ENCODE measurements around the gene NOM1.

Gene NOM1

DNA sequence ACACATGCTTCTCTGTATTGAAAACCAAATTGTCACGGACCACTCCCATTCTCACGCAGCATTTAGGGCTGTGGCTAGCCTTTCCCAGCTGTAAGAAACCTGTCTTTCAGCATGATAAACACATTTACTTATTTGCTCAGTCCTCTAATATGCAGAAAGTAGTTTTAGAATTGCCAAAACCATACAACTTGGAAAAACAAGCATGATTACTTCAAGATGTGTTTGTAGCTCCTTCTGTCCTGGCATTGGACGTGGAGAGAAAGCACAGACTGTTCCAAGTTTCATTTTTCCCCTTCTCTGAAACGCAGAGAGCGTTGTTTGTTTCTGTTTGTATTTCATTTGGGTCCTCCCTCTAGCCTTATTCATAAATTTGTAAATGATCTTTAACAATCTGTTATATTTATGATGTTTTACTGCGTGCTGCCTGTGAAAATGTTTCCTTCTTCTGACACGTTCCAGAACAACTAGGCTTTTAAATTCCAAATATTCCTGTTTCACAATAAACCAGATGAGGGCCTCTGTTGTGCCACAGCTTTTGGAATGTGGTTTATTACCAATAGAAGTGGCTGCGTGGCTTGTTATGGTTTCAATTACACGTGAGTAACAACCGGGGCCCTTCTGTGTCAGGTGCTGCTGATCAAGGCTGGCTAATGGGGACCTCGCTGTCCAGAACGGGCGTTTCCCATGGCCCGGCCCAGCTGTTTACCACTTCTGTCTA lies 34.8 kb downstream of the NOM1 start:
- DNase-seq (ENCODE audit: low spot score) = no peak
- FAIRE-seq = no peak

DNA sequence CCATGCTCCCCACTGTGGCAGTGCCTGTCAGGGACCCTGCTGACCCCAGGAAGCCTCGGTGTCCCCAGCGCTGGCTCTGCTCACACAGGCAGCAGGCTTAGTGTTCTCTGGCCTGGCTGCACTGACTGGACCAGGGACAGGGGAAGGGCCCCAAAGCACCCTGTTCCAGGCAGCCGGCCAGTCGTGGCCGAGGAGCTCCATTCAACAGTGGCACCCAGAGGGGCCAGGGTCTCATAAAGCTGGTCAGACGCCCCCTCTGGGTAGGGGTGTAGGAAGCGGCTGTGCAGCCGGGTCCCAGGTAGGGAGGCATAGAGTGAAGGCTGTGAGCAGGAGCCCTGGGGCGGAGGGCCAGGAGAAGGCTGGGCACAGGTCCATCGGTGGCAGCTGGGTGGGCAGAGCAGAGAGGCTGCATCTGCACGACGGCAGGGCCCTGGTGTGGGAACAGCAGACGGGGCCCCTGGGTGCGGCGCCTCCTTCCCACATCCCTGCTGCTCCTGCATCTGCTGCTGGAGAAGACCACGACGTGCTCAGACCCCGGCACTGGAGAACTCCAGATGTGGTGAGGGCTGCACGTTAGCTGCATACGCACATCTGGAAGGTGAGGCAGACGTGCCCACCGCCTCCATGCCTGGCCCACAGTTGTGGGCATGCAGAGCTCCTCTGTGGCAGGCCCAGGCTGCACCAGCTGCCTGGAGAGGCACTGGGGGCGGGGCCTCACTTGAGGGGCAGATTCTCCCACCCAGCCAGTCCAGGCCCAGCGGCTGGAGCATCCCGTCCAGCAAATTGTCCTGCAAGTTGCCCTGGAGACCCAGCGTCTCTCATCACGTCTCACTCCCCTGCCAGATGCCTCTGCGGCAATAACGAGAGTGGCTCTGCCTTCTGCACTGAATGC lies 35.8 kb downstream of the NOM1 start:
- FAIRE-seq (no peak), DNase-seq (ENCODE audit: low spot score) (no peak)

DNA sequence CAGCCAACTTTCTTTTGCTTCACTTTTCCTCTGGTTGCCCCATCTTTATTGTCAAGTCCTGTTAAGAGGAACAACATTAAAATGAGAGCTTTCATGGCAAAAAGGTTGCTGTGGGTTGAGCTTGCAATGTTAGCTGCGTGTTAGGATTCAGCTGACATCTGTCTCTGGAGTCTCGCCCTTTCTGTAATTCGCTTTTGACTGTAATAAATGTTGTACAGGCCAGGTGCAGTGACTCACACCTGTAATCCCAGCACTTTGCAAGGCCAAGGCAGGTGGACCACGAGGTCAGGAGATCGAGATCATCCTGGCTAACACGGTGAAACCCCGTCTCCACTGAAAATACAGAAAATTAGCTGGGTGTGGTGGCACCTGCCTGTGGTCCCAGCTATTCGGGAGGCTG lies 36.9 kb downstream of the NOM1 start:
- DNase-seq (ENCODE audit: low spot score) (no peak), FAIRE-seq (no peak)

- DNase-seq (ENCODE audit: low spot score) (no peak), FAIRE-seq (no peak)
Measured at GRCh38 chr7:156988343-156989185, 39.1 kb downstream of the NOM1 start.

DNA sequence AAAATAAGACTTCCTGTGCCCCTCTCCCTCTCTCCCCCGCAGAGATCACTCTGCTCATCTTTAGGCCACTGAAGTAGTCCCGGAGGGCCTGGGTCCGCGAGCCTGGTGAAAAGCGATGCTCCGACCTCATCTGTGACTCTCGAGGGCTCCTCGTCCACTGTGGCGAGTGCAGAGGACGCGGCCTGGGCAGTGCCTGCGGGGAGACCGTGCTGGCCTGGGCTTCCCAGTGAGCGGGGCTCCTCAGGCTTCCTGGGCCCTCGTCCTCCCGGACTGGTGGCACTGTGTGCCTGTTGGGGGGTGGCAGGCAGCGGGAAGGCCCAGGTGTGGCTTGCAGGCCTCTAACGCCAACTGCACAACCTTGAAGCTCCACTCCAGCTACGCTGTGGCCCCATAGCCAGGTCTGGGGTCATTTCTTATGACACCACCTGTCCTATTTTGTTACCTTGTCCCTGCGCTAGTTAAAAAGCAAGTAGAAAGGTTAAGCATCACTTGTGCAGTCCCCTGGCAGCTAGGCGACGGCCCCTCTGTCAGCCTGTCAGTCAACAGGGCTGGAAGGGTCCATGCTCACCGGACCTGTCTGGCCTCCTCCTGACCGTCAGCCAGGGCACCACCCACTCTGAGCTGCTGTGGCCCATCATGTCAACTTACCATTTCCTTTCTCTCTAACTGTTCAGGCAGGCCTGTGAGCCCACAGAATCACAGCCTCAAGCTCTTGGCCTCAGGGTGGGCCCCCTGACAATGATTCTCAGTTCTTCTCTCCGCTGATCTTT lies 40.4 kb downstream of the NOM1 start:
- FAIRE-seq (no peak), DNase-seq (ENCODE audit: low spot score) (no peak)

DNA sequence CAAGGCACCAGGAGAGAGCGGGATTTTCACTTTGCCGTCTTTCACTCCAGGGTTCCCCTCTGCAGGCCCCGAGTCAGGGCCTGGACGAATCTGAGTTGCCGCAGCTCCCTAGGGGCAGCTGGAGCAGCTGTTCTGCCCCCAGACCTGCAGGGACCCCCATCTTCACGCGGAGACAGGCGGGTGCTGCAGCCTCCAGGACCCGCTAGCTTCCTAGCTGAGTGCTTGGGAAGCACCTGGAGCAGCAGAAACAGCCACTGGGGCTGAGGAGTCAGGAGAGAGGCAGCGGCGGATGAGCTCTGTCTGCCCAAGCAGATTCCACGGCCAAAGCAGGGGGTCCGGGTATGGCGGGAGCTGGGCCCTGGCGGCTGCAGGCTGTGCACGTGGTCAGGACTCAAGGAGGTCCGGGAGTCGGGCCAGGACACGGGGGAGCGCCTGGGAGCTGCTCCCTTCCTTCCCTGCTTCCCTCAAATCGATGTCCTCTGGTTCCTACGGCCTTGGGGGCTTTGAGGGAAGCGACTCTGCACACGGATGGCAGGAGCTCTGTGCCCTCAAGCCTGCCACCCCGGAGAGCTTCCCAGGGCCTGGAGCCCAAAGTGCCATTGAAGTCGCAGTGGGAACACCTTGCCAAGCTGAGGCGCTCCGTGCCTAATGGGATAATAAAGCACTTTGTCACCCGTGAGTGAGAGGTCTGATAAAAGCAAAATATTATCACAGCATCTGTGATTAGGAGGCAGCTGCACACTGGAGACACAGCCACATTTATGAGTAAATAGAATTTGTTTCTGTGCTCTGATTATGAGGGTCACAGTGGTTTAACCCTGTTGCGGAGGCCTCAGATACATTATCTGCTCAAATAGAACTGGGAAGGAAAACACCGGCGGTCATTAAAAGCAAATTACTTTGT lies 43.8 kb downstream of the NOM1 start:
- DNase-seq (ENCODE audit: low spot score) (no peak), FAIRE-seq (no peak)

GRCh38 chr7:156993925-156994235 lies 44.4 kb downstream of the NOM1 start:
- no peak for FAIRE-seq
- DNase-seq (ENCODE audit: low spot score) = no peak

DNA sequence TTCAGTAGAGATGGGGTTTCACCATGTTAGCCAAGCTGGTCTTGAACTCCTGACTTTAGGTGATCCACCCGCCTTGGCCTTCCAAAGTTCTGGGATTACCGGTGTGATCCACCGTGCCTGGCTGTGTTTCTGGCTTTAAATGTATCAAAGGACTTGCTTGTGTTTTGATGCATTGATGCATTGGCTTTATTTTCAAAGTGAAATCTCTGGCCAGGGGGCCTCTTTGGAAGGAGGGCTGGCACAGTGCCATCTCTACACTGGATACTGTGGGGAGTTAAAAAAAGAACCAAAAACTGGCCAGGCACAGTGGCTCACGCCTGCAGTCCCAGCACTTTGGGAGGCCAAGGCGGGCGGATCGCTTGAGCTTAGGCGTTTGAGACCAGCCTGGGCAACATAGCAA lies 44.9 kb downstream of the NOM1 start:
- DNase-seq (ENCODE audit: low spot score) (no peak), FAIRE-seq (no peak)

GRCh38 chr7:156998988-156999957 lies 49.8 kb downstream of the NOM1 start:
- FAIRE-seq = no peak

GRCh38 chr7:156999958-157000726 lies 50.6 kb downstream of the NOM1 start:
- DNase-seq (ENCODE audit: low spot score) (no peak), FAIRE-seq (no peak)

More at GRCh38 chr7:156998988-156999957, 49.8 kb downstream of the NOM1 start:
- no peak for DNase-seq (ENCODE audit: low spot score)

DNA sequence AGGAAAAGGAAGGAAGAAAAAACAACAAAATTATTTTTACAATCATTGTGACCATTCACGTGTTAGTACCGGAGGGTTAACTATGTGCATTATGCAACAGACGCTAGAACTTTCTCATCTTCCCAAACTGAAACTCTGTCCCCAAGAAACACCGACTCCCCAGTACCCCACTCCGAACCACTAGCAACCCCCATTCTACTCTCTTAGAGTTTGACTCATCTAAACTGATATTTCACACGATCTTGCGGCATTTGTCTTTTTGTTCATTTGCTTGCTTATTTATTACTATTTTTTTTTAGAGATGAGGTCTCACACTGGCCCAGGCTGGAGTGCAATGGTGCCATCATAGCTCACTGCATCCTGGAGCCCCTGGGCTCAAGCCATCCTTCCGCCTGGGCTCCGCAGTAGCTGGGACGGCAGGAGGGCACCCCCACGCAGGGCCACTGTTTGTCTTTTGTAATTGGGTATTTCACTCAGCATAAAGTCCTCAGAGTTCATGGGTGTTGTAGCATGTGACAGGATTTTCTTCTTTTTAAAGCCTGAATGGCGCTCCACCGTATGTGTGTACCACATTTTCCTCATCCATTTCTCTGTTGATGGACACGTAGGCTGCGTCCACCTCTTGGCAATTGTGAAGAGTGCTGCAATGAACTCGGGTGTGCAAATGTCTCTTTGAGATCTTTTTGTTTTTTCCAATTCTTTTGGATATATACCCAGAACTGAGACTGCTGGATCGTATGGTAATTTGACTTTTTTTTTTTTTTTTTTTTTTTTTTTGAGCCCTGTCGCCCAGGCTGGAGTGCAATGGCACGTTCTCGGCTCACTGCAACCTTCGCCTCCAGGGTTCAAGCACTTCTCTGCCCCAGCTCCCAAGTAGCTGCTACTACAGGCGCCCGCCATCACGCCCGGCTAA lies 51.5 kb downstream of the NOM1 start:
- FAIRE-seq (no peak), DNase-seq (ENCODE audit: low spot score) (no peak)

- FAIRE-seq = no peak
- DNase-seq (ENCODE audit: low spot score) = no peak
Measured at GRCh38 chr7:157001920-157002818, 52.7 kb downstream of the NOM1 start.

DNA sequence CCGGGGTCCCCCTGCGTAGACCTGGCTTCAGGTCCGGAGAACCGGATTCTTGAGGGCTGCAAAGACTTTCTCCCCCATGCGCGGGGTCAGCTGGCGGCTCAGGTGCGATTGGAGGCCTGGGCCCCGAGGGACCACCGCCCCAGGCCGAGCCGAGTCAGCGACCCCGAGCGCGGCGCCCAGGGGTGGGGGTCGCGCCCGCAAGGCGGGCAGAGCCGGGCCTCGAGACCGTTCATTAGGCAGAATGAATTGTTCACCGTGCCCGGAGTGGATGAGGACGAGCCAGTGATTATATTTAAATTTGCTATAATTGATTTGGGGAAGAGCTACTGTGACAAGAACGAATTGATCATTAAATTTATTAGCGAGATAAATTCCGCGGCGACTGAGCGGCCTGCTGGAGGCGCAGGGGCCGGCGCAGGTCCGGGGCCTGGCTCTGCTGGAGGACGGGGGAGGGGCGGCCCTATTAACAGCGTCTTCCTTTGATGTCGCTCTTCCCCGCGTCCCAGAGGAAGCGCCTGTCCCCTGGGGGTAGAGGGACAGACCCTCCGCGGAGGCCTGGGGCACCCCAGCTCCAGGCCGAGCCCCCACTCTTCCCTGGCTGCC lies 53.4 kb downstream of the NOM1 start:
- FAIRE-seq (no peak), DNase-seq (ENCODE audit: low spot score) (no peak)

GRCh38 chr7:157003445-157003755 lies 53.9 kb downstream of the NOM1 start:
- DNase-seq (ENCODE audit: low spot score) (no peak), FAIRE-seq (no peak)

DNA sequence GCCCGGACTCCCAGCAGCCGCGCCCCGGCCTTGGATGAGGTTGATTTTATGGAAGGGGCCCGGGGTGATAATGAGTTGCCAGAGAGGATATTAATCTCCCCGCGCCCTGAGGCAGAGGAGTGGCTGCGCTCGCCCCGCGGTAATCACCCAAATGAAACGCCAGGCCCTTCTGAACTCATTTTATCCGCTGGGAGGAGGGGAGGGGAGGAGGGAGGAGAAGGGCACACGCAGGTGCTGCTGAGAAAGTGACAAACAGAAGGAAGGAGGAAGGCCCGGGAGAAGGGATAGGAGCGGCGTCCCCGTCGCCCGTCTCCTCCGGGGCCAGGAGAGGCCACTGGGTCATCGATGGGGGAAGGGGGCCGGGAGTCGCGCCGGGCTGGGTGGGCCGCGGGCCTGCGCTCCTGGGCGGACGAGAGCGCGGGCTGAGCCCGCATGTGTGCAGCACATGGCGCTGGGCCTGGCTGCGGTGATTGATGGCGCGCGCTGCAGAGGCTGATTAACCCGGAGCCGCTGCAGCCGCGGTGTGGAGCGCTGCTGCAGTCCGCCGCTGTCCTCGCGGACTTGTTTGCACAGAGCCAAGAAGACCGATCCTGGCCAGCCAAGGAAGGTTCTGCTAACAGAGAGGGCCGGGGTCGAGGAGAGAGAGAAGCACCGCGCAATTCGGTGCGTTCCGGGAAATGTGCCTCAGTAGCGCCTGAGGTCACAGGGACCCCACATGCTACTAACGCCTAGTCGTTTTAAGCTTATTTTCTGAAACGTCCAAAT lies 54.4 kb downstream of the NOM1 start:
- no peak for DNase-seq (ENCODE audit: low spot score)
- no peak for FAIRE-seq

Measured in urothelium cell line (cell line).